BLaER1 treated with 17β-estradiol and CSF1 and Interleukin-3, amounts not matched to agents 10 nM and 100 nM (cell line): Measurements from ENCODE around the gene SUN5.

Experiments
- H3K27ac ChIP-seq, 11 experiments: shearing (Covaris generic); formaldehyde crosslinking; 2 replicates each; pipeline ENCODE4 v1.8.1; 2022
- H3K27me3 ChIP-seq, 11 experiments: shearing (Covaris generic); formaldehyde crosslinking; 2 replicates each; pipeline ENCODE4 v1.8.1; 2022
- H3K36me3 ChIP-seq, 11 experiments: shearing (Covaris generic); formaldehyde crosslinking; 2 replicates each; pipeline ENCODE4 v1.8.1; 2022
- H3K4me1 ChIP-seq, 10 experiments: shearing (Covaris generic); formaldehyde crosslinking; 2 replicates each; pipeline ENCODE4 v1.8.1; 2022
- H3K4me2 ChIP-seq, 11 experiments: shearing (Covaris generic); formaldehyde crosslinking; 2 replicates each; pipeline ENCODE4 v1.8.1; 2022
- H3K4me3 ChIP-seq, 10 experiments: shearing (Covaris generic); formaldehyde crosslinking; 2 replicates each; pipeline ENCODE4 v1.8.1; 2022
- H3K9ac ChIP-seq, 11 experiments: shearing (Covaris generic); formaldehyde crosslinking; 2 replicates each; pipeline ENCODE4 v1.8.1; 2022
- H3K9me3 ChIP-seq, 11 experiments: shearing (Covaris generic); formaldehyde crosslinking; replicated peaks in 1 of 11; 2 replicates each; pipeline ENCODE4 v1.8.1; 2022
- H4K20me1 ChIP-seq, 11 experiments: shearing (Covaris generic); formaldehyde crosslinking; 2 replicates each; pipeline ENCODE4 v1.8.1; 2022
- Cebpa-rat ChIP-seq, 11 experiments: shearing (Covaris generic); IDR thresholded peaks; 2 replicates each; pipeline ENCODE4 v1.8.1; 2022

Gene SUN5

DNA sequence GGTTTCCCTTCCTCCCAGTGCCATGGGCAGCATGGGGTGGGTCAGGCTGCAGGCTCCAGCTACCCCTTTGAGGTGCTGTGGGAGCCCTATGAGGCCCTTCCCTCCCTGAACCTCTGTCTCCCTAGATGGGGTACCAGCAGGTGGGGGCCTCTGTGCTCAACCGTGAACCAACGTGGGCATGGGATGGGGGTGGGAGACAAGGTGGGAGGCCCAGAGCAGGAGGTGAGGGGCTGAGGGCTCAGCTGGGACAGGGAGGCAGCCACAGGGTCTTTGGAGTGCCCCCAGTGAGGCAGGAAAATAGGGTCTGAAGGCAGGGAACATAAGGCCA, 33.3 kb downstream of the SUN5 start:
- peak overlapping the region; percentile 91 to 100 (median 96) for H3K4me2 ChIP-seq
- no peaks in the 10 kb centered on the region for H3K9me3 ChIP-seq
- no peaks in the 10 kb centered on the region for H4K20me1 ChIP-seq
- H3K9ac ChIP-seq, result peak overlapping the region; percentile 77 to 90 (median 83)
- TF ChIP-seq Cebpa-rat (IDR thresholded peaks at IDR 0.05), result no peak
- no peaks in the 10 kb centered on the region for H3K27me3 ChIP-seq
- H3K4me3 ChIP-seq, result peak overlapping the region in 7 of 10 experiments; percentile 13 to 55 (median 41); a peak in 8 of 20 replicates
- peak overlapping the region; percentile 88 to 98 (median 95) for H3K27ac ChIP-seq
- H3K4me1 ChIP-seq, result peaks cover 76 to 100% (median 98%) of the 10 kb centered on the region in 10 experiments
- H3K36me3 ChIP-seq, result no peaks in the 10 kb centered on the region

DNA sequence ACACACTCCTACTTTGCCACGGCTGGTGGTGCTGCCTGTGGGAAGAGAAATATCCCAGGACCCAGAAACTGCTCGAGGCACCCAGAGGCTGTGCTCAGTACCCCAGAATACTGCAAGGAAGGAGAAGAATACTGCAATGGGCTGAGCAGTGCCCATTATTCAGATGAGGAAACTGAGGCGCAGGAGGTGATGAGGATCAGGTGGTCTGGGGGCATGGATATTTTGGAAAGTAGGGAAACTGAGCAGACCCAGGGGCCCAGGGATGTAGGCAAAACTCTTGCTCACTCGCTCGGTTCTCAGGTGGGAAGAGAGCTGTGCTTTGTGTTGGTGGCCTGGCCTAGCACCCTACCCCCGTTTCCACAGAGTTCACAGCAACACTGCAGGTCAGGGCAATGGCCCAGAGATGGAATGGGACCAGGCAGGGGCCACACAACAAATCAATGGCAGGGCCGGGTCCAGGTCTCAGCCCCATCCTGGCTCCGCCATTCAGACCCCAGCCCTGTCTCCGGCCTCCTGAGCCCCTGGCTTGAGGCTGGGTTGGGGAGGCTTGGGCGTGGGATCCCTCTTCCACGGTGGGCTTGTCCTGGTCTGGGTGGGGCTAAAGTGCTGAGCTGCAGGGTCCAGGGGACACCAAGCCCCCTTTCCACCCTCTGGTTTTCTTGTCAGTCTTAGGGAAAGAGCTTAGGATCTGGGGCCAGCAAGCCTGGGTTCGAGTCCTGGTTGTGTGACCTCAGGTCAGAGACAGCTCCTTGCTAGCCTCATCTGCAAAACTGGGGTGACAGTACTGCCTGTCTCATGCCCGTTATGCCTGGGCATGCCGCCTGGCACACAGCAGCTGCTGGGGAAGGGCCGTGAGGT, 33.9 kb downstream of the SUN5 start:
- Histone ChIP-seq H3K9ac (peak overlapping the region; percentile 77 to 90 (median 83)), H4K20me1 (no peaks in the 10 kb centered on the region), H3K9me3 (no peaks in the 10 kb centered on the region), H3K27me3 (no peaks in the 10 kb centered on the region), H3K4me1 (peaks cover 75 to 100% (median 98%) of the 10 kb centered on the region in 10 experiments), H3K4me3 (peak overlapping the region in 3 of 10 experiments; percentile 38 to 55 (median 41); a peak in 6 of 20 replicates), H3K4me2 (peak overlapping the region; percentile 91 to 100 (median 96)), H3K36me3 (no peaks in the 10 kb centered on the region), H3K27ac (peak overlapping the region; percentile 88 to 98 (median 95))
- TF ChIP-seq Cebpa-rat (IDR thresholded peaks at IDR 0.05), result no peak

DNA sequence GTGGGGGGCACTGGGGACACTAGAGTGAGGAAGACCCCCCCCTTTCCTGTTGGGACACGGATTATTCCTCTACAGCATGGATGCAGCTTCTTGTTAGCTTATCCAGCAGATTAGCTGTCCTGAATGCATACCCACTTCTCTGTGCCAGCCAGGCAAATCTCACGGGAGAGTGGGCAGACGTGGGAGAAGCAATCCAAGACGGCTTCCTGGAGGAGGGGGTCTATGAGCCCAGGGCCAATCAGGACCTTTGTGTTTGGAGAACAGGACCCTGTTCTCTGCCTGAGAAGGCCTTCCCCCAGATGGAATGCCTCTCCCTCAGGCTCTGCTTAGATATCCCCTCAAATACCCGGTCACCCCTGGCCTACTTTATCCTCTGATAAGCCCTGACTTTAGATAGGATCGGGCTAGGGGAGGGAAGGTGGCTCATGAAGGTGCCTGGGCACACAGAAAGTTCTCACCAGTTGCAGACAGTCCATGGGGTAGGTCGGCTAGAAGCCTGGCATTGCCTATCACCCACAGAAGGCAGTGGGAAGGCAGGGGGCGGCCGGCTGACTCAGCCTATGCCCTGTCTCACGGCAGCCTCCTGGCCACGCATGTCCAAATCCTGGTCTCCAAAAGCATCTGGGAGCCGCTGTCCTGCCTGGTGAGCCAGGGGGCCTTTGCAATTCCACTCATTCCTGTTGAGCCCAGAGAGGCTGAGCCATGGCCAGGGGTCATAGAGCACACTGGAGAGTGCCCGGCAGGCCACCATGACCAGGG, 34.7 kb downstream of the SUN5 start:
- H3K9me3 ChIP-seq, result no peaks in the 10 kb centered on the region
- H3K4me3 ChIP-seq, result no peak overlapping the region
- H3K27me3 ChIP-seq, result no peaks in the 10 kb centered on the region
- peak overlapping the region; percentile 91 to 100 (median 96) for H3K4me2 ChIP-seq
- peak overlapping the region; percentile 88 to 98 (median 95); a peak in 20 of 22 replicates for H3K27ac ChIP-seq
- peak overlapping the region in 9 of 11 experiments; percentile 3 to 90 (median 52); a peak in 15 of 22 replicates for H3K9ac ChIP-seq
- no peaks in the 10 kb centered on the region for H3K36me3 ChIP-seq
- H4K20me1 ChIP-seq, result no peaks in the 10 kb centered on the region
- H3K4me1 ChIP-seq, result peaks cover 75 to 96% (median 91%) of the 10 kb centered on the region in 10 experiments
- no peak for TF ChIP-seq Cebpa-rat (IDR thresholded peaks at IDR 0.05)

GRCh38 chr20:32968478-32969241, 35.6 kb downstream of the SUN5 start:
- no peaks in the 10 kb centered on the region for H3K36me3 ChIP-seq
- peak overlapping the region; percentile 91 to 100 (median 96) for H3K4me2 ChIP-seq
- no peaks in the 10 kb centered on the region for H3K9me3 ChIP-seq
- no peaks in the 10 kb centered on the region for H3K27me3 ChIP-seq
- H3K9ac ChIP-seq, result peak overlapping the region in 8 of 11 experiments; percentile 6 to 90 (median 66); a peak in 15 of 22 replicates
- TF ChIP-seq Cebpa-rat (IDR thresholded peaks at IDR 0.05), result no peak
- H3K27ac ChIP-seq, result peak overlapping the region; percentile 5 to 98 (median 92); a peak in 19 of 22 replicates
- H3K4me1 ChIP-seq, result peaks cover 67 to 96% (median 86%) of the 10 kb centered on the region in 10 experiments
- no peak overlapping the region for H3K4me3 ChIP-seq
- no peaks in the 10 kb centered on the region for H4K20me1 ChIP-seq

DNA sequence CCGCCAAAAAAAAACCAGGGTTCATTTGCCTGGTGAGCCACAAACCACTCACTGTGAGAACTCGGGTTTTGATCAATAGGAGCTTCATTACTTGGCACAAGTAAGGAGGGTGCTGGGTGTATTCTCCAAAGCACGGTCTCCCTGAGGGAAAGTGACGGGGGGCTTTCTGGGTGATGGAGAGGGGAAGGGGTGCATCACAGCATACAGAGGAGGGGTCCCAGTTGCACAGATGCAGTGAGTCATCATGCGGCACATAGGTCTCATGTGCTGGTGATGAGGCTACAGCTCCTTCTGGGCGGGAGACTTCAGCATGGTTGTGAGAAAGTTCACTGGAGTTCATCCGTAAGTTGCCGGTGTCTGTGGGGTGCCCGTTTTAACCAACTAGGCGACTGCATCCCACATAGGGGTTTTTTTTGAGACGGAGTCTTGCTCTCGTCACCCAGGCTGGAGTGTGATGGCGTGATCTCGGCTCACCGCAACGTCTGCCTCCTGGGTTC, 36.2 kb downstream of the SUN5 start:
- H3K27ac ChIP-seq, result no peak overlapping the region
- TF ChIP-seq Cebpa-rat (IDR thresholded peaks at IDR 0.05), result no peak
- H3K4me3 ChIP-seq, result no peak overlapping the region
- H4K20me1 ChIP-seq, result no peaks in the 10 kb centered on the region
- H3K4me2 ChIP-seq, result peak overlapping the region; percentile 42 to 100 (median 96); a peak in 20 of 22 replicates
- H3K4me1 ChIP-seq, result peaks cover 60 to 96% (median 84%) of the 10 kb centered on the region in 10 experiments
- H3K27me3 ChIP-seq, result no peaks in the 10 kb centered on the region
- H3K9ac ChIP-seq, result no peak overlapping the region
- no peaks in the 10 kb centered on the region for H3K9me3 ChIP-seq
- no peaks in the 10 kb centered on the region for H3K36me3 ChIP-seq

- Histone ChIP-seq H3K4me3 (no peak overlapping the region), H3K27ac (no peak overlapping the region), H4K20me1 (no peaks in the 10 kb centered on the region), H3K27me3 (no peaks in the 10 kb centered on the region), H3K36me3 (no peaks in the 10 kb centered on the region), H3K9me3 (no peaks in the 10 kb centered on the region), H3K4me1 (peaks cover 51 to 89% (median 76%) of the 10 kb centered on the region in 10 experiments), H3K9ac (no peak overlapping the region), H3K4me2 (peak overlapping the region; percentile 42 to 100 (median 96))
- no peak for TF ChIP-seq Cebpa-rat (IDR thresholded peaks at IDR 0.05)
Observed at GRCh38 chr20:32966881-32967781, 37.1 kb downstream of the SUN5 start.

DNA sequence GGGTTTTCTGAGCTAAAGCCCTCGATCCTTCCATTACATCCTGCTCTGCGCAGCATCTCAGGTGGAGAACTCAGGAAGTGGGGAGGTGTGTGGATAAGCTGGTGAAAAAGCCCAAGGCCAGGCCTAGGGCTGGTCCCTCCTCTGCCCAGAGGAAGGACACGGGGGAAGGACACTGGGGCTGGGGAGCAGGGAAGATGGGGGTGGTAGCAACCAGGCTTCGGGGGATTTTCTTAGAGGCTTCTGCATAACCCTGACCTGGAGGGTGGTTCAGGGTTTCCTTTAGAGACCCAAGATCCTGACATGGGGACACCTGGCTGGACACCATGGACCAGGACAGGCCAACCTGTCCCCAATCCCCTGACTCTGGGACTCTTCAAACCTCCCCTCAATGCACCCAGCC, 37.9 kb downstream of the SUN5 start:
- Histone ChIP-seq H3K36me3 (no peaks in the 10 kb centered on the region), H3K4me1 (peaks cover 44 to 81% (median 68%) of the 10 kb centered on the region in 10 experiments), H3K9ac (no peak overlapping the region), H3K9me3 (no peaks in the 10 kb centered on the region), H4K20me1 (no peaks in the 10 kb centered on the region), H3K27me3 (no peaks in the 10 kb centered on the region), H3K4me2 (peak overlapping the region in 8 of 11 experiments; percentile 94 to 100 (median 96); a peak in 16 of 22 replicates), H3K4me3 (no peak overlapping the region), H3K27ac (no peak overlapping the region)
- no peak for TF ChIP-seq Cebpa-rat (IDR thresholded peaks at IDR 0.05)
